Measurements from ENCODE around the gene PRPF31. TPM values are rescaled to one million over a fixed set of nuclear protein-coding genes. Genes with fewer than 3 reads are reported as not detected.
"Not testable (repeated sequence)": the region's sequence is repeated elsewhere in the genome, so short reads cannot be mapped to it uniquely, and the experiment has no call there.

Gene PRPF31
- total RNA-seq, 1 donor: 46.7 TPM

GRCh38 chr19:54094426-54095000 is 21.0 kb upstream of the PRPF31 start:
- peaks cover 4% of the 10 kb centered on the region for H3K9me3 ChIP-seq (ENCODE audit: low read depth, low read length)
- no peaks in the 10 kb centered on the region for H4K20me1 ChIP-seq (ENCODE audit: insufficient read depth, low read length)
- no peak overlapping the region for H3K4me3 ChIP-seq (ENCODE audit: insufficient read depth, low read length)
- H3K27ac ChIP-seq (ENCODE audit: low read depth, low read length): no peak overlapping the region
- H3K36me3 ChIP-seq (ENCODE audit: insufficient read depth, low read length): no peaks in the 10 kb centered on the region
- no peaks in the 10 kb centered on the region for H3K79me2 ChIP-seq (ENCODE audit: insufficient read depth, low read length)
- TF ChIP-seq CTCF (IDR thresholded peaks at IDR 0.05; ENCODE audit: extremely low read depth, low read depth, low read length): no peak
- no peak for DNase-seq (ENCODE audit: insufficient read length, low spot score, missing footprints)
- H3K27me3 ChIP-seq (ENCODE audit: insufficient read depth, low read length): no peaks in the 10 kb centered on the region
- H2AFZ ChIP-seq (ENCODE audit: low read length): no peak overlapping the region
- peaks cover 3% of the 10 kb centered on the region for H3K4me1 ChIP-seq (ENCODE audit: insufficient read depth, low read length)
- H3K4me2 ChIP-seq (ENCODE audit: insufficient read depth, low read length): no peak overlapping the region

GRCh38 chr19:54095136-54095858 is 20.3 kb upstream of the PRPF31 start:
- no peak for TF ChIP-seq CTCF (IDR thresholded peaks at IDR 0.05; ENCODE audit: extremely low read depth, low read depth, low read length)
- peak overlapping the region; percentile 76 for H2AFZ ChIP-seq (ENCODE audit: low read length)
- peaks cover 4% of the 10 kb centered on the region for H3K9me3 ChIP-seq (ENCODE audit: low read depth, low read length)
- no peak overlapping the region for H3K27ac ChIP-seq (ENCODE audit: low read depth, low read length)
- H3K4me2 ChIP-seq (ENCODE audit: insufficient read depth, low read length): peak overlapping the region; percentile 74
- H3K4me1 ChIP-seq (ENCODE audit: insufficient read depth, low read length): peaks cover 3% of the 10 kb centered on the region
- H3K79me2 ChIP-seq (ENCODE audit: insufficient read depth, low read length): no peaks in the 10 kb centered on the region
- H3K27me3 ChIP-seq (ENCODE audit: insufficient read depth, low read length): no peaks in the 10 kb centered on the region
- H3K4me3 ChIP-seq (ENCODE audit: insufficient read depth, low read length): peak overlapping the region; percentile 60
- no peak for DNase-seq (ENCODE audit: insufficient read length, low spot score, missing footprints)
- no peaks in the 10 kb centered on the region for H4K20me1 ChIP-seq (ENCODE audit: insufficient read depth, low read length)
- no peaks in the 10 kb centered on the region for H3K36me3 ChIP-seq (ENCODE audit: insufficient read depth, low read length)

GRCh38 chr19:54095859-54096616 is 19.5 kb upstream of the PRPF31 start:
- DNase-seq (ENCODE audit: insufficient read length, low spot score, missing footprints): peak; percentile 96
- H3K27me3 ChIP-seq (ENCODE audit: insufficient read depth, low read length); H3K27ac ChIP-seq (ENCODE audit: low read depth, low read length); H3K4me1 ChIP-seq (ENCODE audit: insufficient read depth, low read length); H4K20me1 ChIP-seq (ENCODE audit: insufficient read depth, low read length); H3K79me2 ChIP-seq (ENCODE audit: insufficient read depth, low read length); H3K9me3 ChIP-seq (ENCODE audit: low read depth, low read length); H3K36me3 ChIP-seq (ENCODE audit: insufficient read depth, low read length): not testable (repeated sequence)
- Histone ChIP-seq H3K4me3 (ENCODE audit: insufficient read depth, low read length) (peak overlapping the region; percentile 70), H3K4me2 (ENCODE audit: insufficient read depth, low read length) (peak overlapping the region; percentile 74), H2AFZ (ENCODE audit: low read length) (peak overlapping the region; percentile 93)

GRCh38 chr19:54096617-54097106 is 18.9 kb upstream of the PRPF31 start:
- Histone ChIP-seq H3K4me1 (ENCODE audit: insufficient read depth, low read length) (peaks cover 3% of the 10 kb centered on the region), H3K27ac (ENCODE audit: low read depth, low read length) (no peak overlapping the region), H2AFZ (ENCODE audit: low read length) (peak overlapping the region; percentile 93), H3K4me3 (ENCODE audit: insufficient read depth, low read length) (peak overlapping the region; percentile 70), H4K20me1 (ENCODE audit: insufficient read depth, low read length) (no peaks in the 10 kb centered on the region), H3K27me3 (ENCODE audit: insufficient read depth, low read length) (no peaks in the 10 kb centered on the region), H3K9me3 (ENCODE audit: low read depth, low read length) (peaks cover 4% of the 10 kb centered on the region), H3K36me3 (ENCODE audit: insufficient read depth, low read length) (no peaks in the 10 kb centered on the region), H3K79me2 (ENCODE audit: insufficient read depth, low read length) (no peaks in the 10 kb centered on the region), H3K4me2 (ENCODE audit: insufficient read depth, low read length) (peak overlapping the region; percentile 74)
- TF ChIP-seq CTCF (IDR thresholded peaks at IDR 0.05; ENCODE audit: extremely low read depth, low read depth, low read length): peak; percentile 35
- peak; percentile 89 for DNase-seq (ENCODE audit: insufficient read length, low spot score, missing footprints)
